HEK293 (cell line): ENCODE results near the gene N4BP2L2.

ENCODE experiments used
- TCF7L2 ChIP-seq: IDR thresholded peaks from 2 replicates; pipeline ENCODE4 v1.6.1; 2011; ENCODE audit warnings: low read depth, mild to moderate bottlenecking, inconsistent platforms, low read length, moderate library complexity, borderline replicate concordance
- YY1 ChIP-seq: fragments of 450-650 bp; formaldehyde crosslinking; IDR thresholded peaks from 2 replicates; pipeline ENCODE4 v1.5.1; 2018; ENCODE audit warnings: missing biosample characterization, missing genetic modification characterization
- ZEB2 ChIP-seq: fragments of 450-650 bp; formaldehyde crosslinking; IDR thresholded peaks from 2 replicates; pipeline ENCODE4 v1.5.1; 2016; ENCODE audit warnings: missing biosample characterization, missing genetic modification characterization
- ZNF274 ChIP-seq, 2 experiments: fragments of 200-500 bp in 1 of 2; fragments of 450-650 bp in 1 of 2; sonication (Bioruptor generic) in 1 of 2; formaldehyde crosslinking in 1 of 2; IDR thresholded peaks; 2 replicates each; pipeline versions ENCODE4 v1.5.1 to v1.6.1; 2014 to 2016; ENCODE audit warnings: borderline replicate concordance in 1 of 2, inconsistent platforms in 1 of 2, low read length in 1 of 2, missing biosample characterization in 1 of 2, missing genetic modification characterization in 1 of 2
- TF ChIP-seq, protein P1 (sequence below): fragments of 450-650 bp; formaldehyde crosslinking; IDR thresholded peaks from 2 replicates; pipeline ENCODE4 v1.5.1; 2016; ENCODE audit warnings: missing biosample characterization, missing genetic modification characterization
- TF ChIP-seq, protein P2 (sequence below): fragments of 450-650 bp; formaldehyde crosslinking; IDR thresholded peaks from 2 replicates; pipeline ENCODE4 v1.5.1; 2017; ENCODE audit warnings: missing biosample characterization, mild to moderate bottlenecking, missing genetic modification characterization, moderate library complexity
- TF ChIP-seq, protein P3 (sequence below): fragments of 450-650 bp; formaldehyde crosslinking; IDR thresholded peaks from 2 replicates; pipeline ENCODE4 v1.5.1; 2016; ENCODE audit warnings: missing biosample characterization, missing genetic modification characterization
- TF ChIP-seq, protein P4 (sequence below): fragments of 450-650 bp; formaldehyde crosslinking; IDR thresholded peaks from 2 replicates; pipeline ENCODE4 v1.5.1; 2016; ENCODE audit warnings: missing biosample characterization, missing genetic modification characterization
- TF ChIP-seq, protein P5 (sequence below): sonication (generic); formaldehyde crosslinking; IDR thresholded peaks from 2 replicates; pipeline ENCODE4 v1.8.1; 2022; ENCODE audit warnings: mild to moderate bottlenecking, moderate library complexity, missing genetic modification reagents

DNA sequence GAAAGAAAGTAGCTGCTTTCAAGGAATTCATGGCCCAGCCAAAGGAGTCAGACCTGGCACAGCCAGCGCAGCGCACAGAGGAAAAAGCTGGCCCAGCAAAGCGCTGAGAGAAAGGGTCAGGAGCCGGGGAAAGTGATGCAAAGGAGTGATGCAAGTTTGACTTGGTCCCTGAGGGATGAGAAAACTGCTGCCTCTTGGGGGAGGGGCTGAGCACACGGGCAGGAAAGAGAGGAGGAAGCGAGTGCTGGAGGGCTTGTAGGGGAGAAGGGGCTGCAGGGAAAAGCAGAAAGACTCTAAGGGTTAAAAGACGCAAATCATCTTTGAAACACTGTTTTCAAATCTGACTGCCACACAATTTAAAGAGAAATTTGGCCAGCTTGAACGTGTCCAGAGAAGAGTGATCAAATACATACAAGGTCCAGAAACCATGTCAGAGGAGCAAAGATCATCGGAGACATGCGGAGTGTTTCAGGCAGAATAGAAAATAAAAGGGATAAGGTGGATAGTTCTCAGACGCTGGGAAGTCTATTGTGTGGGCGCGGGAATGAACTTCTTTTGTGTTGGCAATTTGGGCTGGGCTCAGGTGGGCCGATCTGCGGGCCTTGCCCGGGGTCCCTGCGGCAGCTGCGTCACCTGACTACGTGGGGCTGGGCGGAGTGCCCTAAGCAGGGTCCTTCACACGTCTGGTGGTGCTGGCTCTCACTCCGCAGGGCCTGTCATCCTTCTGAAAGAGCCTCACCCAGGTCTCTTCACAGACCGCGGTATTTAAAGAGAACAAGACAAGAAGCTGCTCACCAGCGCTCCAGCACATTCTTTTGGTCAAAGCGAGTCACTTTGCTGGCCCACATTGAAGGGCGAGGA lies 128.8 kb downstream of the N4BP2L2 start:
- TF ChIP-seq TCF7L2 (no peak), ZNF274 (IDR thresholded peaks at IDR 0.05; ENCODE audit: low read length) (no peak), ZNF274 (tag by site-specific recombination; IDR thresholded peaks at IDR 0.05; ENCODE audit: borderline replicate concordance) (no peak), ZEB2 (tag by site-specific recombination) (no peak), YY1 (tag by site-specific recombination) (no peak)
- TF ChIP-seq, protein P1, sequence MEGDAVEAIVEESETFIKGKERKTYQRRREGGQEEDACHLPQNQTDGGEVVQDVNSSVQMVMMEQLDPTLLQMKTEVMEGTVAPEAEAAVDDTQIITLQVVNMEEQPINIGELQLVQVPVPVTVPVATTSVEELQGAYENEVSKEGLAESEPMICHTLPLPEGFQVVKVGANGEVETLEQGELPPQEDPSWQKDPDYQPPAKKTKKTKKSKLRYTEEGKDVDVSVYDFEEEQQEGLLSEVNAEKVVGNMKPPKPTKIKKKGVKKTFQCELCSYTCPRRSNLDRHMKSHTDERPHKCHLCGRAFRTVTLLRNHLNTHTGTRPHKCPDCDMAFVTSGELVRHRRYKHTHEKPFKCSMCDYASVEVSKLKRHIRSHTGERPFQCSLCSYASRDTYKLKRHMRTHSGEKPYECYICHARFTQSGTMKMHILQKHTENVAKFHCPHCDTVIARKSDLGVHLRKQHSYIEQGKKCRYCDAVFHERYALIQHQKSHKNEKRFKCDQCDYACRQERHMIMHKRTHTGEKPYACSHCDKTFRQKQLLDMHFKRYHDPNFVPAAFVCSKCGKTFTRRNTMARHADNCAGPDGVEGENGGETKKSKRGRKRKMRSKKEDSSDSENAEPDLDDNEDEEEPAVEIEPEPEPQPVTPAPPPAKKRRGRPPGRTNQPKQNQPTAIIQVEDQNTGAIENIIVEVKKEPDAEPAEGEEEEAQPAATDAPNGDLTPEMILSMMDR (tag by site-specific recombination) = no peak
- TF ChIP-seq, protein P2, sequence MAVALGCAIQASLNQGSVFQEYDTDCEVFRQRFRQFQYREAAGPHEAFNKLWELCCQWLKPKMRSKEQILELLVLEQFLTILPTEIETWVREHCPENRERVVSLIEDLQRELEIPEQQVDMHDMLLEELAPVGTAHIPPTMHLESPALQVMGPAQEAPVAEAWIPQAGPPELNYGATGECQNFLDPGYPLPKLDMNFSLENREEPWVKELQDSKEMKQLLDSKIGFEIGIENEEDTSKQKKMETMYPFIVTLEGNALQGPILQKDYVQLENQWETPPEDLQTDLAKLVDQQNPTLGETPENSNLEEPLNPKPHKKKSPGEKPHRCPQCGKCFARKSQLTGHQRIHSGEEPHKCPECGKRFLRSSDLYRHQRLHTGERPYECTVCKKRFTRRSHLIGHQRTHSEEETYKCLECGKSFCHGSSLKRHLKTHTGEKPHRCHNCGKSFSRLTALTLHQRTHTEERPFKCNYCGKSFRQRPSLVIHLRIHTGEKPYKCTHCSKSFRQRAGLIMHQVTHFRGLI (tag by site-specific recombination) = no peak
- TF ChIP-seq, protein P3, sequence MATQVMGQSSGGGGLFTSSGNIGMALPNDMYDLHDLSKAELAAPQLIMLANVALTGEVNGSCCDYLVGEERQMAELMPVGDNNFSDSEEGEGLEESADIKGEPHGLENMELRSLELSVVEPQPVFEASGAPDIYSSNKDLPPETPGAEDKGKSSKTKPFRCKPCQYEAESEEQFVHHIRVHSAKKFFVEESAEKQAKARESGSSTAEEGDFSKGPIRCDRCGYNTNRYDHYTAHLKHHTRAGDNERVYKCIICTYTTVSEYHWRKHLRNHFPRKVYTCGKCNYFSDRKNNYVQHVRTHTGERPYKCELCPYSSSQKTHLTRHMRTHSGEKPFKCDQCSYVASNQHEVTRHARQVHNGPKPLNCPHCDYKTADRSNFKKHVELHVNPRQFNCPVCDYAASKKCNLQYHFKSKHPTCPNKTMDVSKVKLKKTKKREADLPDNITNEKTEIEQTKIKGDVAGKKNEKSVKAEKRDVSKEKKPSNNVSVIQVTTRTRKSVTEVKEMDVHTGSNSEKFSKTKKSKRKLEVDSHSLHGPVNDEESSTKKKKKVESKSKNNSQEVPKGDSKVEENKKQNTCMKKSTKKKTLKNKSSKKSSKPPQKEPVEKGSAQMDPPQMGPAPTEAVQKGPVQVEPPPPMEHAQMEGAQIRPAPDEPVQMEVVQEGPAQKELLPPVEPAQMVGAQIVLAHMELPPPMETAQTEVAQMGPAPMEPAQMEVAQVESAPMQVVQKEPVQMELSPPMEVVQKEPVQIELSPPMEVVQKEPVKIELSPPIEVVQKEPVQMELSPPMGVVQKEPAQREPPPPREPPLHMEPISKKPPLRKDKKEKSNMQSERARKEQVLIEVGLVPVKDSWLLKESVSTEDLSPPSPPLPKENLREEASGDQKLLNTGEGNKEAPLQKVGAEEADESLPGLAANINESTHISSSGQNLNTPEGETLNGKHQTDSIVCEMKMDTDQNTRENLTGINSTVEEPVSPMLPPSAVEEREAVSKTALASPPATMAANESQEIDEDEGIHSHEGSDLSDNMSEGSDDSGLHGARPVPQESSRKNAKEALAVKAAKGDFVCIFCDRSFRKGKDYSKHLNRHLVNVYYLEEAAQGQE (tag by site-specific recombination) = no peak
- TF ChIP-seq, protein P4, sequence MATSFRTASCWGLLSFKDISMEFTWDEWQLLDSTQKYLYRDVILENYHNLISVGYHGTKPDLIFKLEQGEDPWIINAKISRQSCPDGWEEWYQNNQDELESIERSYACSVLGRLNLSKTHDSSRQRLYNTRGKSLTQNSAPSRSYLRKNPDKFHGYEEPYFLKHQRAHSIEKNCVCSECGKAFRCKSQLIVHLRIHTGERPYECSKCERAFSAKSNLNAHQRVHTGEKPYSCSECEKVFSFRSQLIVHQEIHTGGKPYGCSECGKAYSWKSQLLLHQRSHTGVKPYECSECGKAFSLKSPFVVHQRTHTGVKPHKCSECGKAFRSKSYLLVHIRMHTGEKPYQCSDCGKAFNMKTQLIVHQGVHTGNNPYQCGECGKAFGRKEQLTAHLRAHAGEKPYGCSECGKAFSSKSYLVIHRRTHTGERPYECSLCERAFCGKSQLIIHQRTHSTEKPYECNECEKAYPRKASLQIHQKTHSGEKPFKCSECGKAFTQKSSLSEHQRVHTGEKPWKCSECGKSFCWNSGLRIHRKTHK (tag by site-specific recombination) = no peak
- TF ChIP-seq, protein P5, sequence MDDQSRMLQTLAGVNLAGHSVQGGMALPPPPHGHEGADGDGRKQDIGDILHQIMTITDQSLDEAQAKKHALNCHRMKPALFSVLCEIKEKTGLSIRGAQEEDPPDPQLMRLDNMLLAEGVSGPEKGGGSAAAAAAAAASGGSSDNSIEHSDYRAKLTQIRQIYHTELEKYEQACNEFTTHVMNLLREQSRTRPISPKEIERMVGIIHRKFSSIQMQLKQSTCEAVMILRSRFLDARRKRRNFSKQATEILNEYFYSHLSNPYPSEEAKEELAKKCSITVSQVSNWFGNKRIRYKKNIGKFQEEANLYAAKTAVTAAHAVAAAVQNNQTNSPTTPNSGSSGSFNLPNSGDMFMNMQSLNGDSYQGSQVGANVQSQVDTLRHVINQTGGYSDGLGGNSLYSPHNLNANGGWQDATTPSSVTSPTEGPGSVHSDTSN (CRISPR knock-in tag) = no peak
